Endodermal cell (in vitro differentiated cells): Measurements from ENCODE around the gene GPLD1. TPM values are rescaled to one million over a fixed set of nuclear protein-coding genes. Genes with fewer than 3 reads are reported as not detected.

Source experiments
- DNase-seq: peaks from one replicate; pipeline ENCODE4 v3.0.0-alpha.2; 2017
- H3K27ac ChIP-seq: 2 replicates; pipeline ENCODE4 v1.5.1; 2013; ENCODE audit warnings: mild to moderate bottlenecking, low read depth, low read length, moderate library complexity
- H3K27me3 ChIP-seq: 2 replicates; pipeline ENCODE4 v1.6.1; 2013; ENCODE audit warnings: mild to moderate bottlenecking, low read length, moderate library complexity; ENCODE audit not compliant: insufficient read depth, control insufficient read depth, poor library complexity, severe bottlenecking
- H3K36me3 ChIP-seq: 2 replicates; pipeline ENCODE4 v1.7.0; 2013; ENCODE audit warnings: mild to moderate bottlenecking, low read length, moderate library complexity; ENCODE audit not compliant: control insufficient read depth, insufficient read depth
- H3K4me1 ChIP-seq: one replicate; pipeline ENCODE4 v1.7.0; 2013; ENCODE audit warnings: low read length; ENCODE audit not compliant: control insufficient read depth, insufficient read depth
- H3K4me3 ChIP-seq: 2 replicates; pipeline ENCODE4 v1.5.1; 2013; ENCODE audit warnings: mild to moderate bottlenecking, low read length, moderate library complexity
- H3K9ac ChIP-seq: 2 replicates; pipeline ENCODE4 v1.6.1; 2013; ENCODE audit warnings: mild to moderate bottlenecking, low read length, moderate library complexity; ENCODE audit not compliant: poor library complexity, severe bottlenecking; ENCODE audit errors: extremely low read depth
- H3K9me3 ChIP-seq: 2 replicates; pipeline ENCODE4 v1.6.1; 2013; ENCODE audit warnings: mild to moderate bottlenecking, low read length, moderate library complexity; ENCODE audit not compliant: control insufficient read depth
- H3K27ac Mint-ChIP-seq: 2 replicates; pipeline ENCODE4 v1.8.0; 2020; ENCODE audit warnings: mixed read lengths
- H3K27me3 Mint-ChIP-seq: 2 replicates; pipeline ENCODE4 v1.8.0; 2021; ENCODE audit warnings: mild to moderate bottlenecking, mixed read lengths; ENCODE audit not compliant: insufficient read depth
- H3K36me3 Mint-ChIP-seq: 2 replicates; pipeline ENCODE4 v1.8.0; 2020; ENCODE audit warnings: low read depth, mixed read lengths
- H3K4me1 Mint-ChIP-seq: 2 replicates; pipeline ENCODE4 v1.8.0; 2020; ENCODE audit warnings: mixed read lengths
- H3K4me3 Mint-ChIP-seq: 2 replicates; pipeline ENCODE4 v1.8.0; 2020; ENCODE audit warnings: mild to moderate bottlenecking, moderate library complexity, mixed read lengths
- H3K9me3 Mint-ChIP-seq: 2 replicates; pipeline ENCODE4 v1.8.0; 2020; ENCODE audit warnings: mild to moderate bottlenecking, mixed read lengths
- WGBS, 2 experiments: methylation state at CpG; one replicate each; pipeline versions ENCODE4 v1.1.5 to v1.1.7; 2013; ENCODE audit warnings: missing lambda C conversion rate in 2 of 2, mixed read lengths in 1 of 2; ENCODE audit not compliant: insufficient coverage in 1 of 2, insufficient read length in 1 of 2; 5-methylcytosine and 5-hydroxymethylcytosine counted together
- total RNA-seq, 2 donors: library from RNA; stranded (reverse); fragmentation: NEBNext Ultra II Directional in 1 of 2; extraction: Animal tissue kit (Norgen Biotek cat#: 25700) in 1 of 2; gene quantifications; 2 replicates in 1 of 2; 3 replicates in 1 of 2; pipeline ENCODE4 v1.2.1, GENCODE V29; 2021
- TF ChIP-seq, protein P1 (sequence below): fragments of 200-600 bp; sonication (generic); conservative IDR thresholded peaks from 2 replicates; pipeline ENCODE4 v1.5.0; 2021; ENCODE audit warnings: antibody characterized with exemption, mild to moderate bottlenecking

GPLD1 gene
- total RNA-seq, 2 donors from 2014 or later: 5.3 to 7.5 TPM

DNA sequence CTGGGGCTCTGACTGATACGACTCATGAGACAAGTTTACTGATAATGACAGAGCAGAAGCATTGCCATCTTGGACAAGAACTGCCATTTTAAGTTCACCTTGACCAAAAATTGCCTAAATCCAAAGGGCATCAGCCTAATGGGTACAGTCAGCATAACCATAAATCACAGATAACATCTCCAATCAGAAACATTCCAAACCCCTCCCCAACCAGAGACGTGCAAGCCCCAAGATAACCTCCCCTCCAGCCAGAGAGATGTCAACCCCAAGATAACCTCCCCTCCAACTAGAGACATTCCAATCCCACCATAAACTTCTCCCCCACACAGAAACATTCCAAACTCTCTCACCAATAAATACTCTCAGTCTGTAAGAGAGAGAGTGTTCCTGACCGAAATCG, 10.5 kb downstream of the GPLD1 start:
- peaks cover 10% of the 10 kb centered on the region for H3K9me3 Mint-ChIP-seq
- H3K4me3 Mint-ChIP-seq: no peak overlapping the region
- Histone ChIP-seq H3K36me3 (peaks cover 5% of the 10 kb centered on the region), H3K9ac (no peak overlapping the region), H3K27me3 (no peaks in the 10 kb centered on the region), H3K27ac (no peak overlapping the region), H3K9me3 (peaks cover 14% of the 10 kb centered on the region), H3K4me3 (no peak overlapping the region), H3K4me1 (no peaks in the 10 kb centered on the region)
- peaks cover 21% of the 10 kb centered on the region for H3K36me3 Mint-ChIP-seq
- H3K27ac Mint-ChIP-seq: no peak overlapping the region
- DNase-seq: no peak
- WGBS, 2 experiments: 88 to 90% methylated on average over 3 to 4 of the region's 4 CpGs
- H3K27me3 Mint-ChIP-seq: no peaks in the 10 kb centered on the region
- H3K4me1 Mint-ChIP-seq: no peaks in the 10 kb centered on the region
- TF ChIP-seq, protein P1, sequence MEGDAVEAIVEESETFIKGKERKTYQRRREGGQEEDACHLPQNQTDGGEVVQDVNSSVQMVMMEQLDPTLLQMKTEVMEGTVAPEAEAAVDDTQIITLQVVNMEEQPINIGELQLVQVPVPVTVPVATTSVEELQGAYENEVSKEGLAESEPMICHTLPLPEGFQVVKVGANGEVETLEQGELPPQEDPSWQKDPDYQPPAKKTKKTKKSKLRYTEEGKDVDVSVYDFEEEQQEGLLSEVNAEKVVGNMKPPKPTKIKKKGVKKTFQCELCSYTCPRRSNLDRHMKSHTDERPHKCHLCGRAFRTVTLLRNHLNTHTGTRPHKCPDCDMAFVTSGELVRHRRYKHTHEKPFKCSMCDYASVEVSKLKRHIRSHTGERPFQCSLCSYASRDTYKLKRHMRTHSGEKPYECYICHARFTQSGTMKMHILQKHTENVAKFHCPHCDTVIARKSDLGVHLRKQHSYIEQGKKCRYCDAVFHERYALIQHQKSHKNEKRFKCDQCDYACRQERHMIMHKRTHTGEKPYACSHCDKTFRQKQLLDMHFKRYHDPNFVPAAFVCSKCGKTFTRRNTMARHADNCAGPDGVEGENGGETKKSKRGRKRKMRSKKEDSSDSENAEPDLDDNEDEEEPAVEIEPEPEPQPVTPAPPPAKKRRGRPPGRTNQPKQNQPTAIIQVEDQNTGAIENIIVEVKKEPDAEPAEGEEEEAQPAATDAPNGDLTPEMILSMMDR: no peak

GRCh38 chr6:24477070-24477469, 12.3 kb downstream of the GPLD1 start:
- H3K9me3 ChIP-seq: peaks cover 14% of the 10 kb centered on the region
- H3K4me1 ChIP-seq: no peaks in the 10 kb centered on the region
- H3K36me3 ChIP-seq: peaks cover 5% of the 10 kb centered on the region
- TF ChIP-seq, protein P1: no peak
- no peak overlapping the region for H3K4me3 ChIP-seq
- H3K4me1 Mint-ChIP-seq: no peaks in the 10 kb centered on the region
- no peak overlapping the region for H3K27ac Mint-ChIP-seq
- H3K27ac ChIP-seq: no peak overlapping the region
- H3K27me3 ChIP-seq: no peaks in the 10 kb centered on the region
- H3K9ac ChIP-seq: no peak overlapping the region
- no peaks in the 10 kb centered on the region for H3K27me3 Mint-ChIP-seq
- peaks cover 21% of the 10 kb centered on the region for H3K36me3 Mint-ChIP-seq
- 94% methylated on average over 1 of the region's 1 CpG; no CpG with 5 or more reads in 1 of the 2 experiments for WGBS, 2 experiments
- DNase-seq: no peak
- no peak overlapping the region for H3K4me3 Mint-ChIP-seq
- H3K9me3 Mint-ChIP-seq: peaks cover 10% of the 10 kb centered on the region

DNA sequence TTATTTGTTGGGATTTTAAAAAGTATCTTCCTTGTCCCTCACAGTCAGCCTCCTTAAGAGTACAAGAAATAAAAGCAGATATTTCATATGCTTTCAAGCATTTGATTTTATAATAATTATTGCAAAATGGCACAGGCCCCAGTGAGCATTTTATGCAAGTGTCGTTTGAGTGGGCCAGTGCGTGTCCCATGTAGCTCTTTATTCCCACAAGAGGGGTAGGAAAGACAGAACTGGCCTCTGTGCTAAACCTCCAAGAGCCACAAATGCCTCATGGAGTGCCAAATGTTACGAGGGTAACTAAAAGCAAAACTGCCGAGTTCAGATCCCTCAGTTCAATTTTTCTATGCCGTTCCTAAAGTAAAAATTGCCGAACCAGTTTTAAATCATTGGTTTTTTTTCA, 12.7 kb downstream of the GPLD1 start:
- H3K36me3 Mint-ChIP-seq: peaks cover 21% of the 10 kb centered on the region
- TF ChIP-seq, protein P1: no peak
- H3K4me1 ChIP-seq: no peaks in the 10 kb centered on the region
- H3K27me3 Mint-ChIP-seq: no peaks in the 10 kb centered on the region
- peaks cover 10% of the 10 kb centered on the region for H3K9me3 Mint-ChIP-seq
- peaks cover 5% of the 10 kb centered on the region for H3K36me3 ChIP-seq
- H3K27ac Mint-ChIP-seq: no peak overlapping the region
- peaks cover 14% of the 10 kb centered on the region for H3K9me3 ChIP-seq
- H3K4me3 ChIP-seq: no peak overlapping the region
- H3K9ac ChIP-seq: no peak overlapping the region
- no peaks in the 10 kb centered on the region for H3K4me1 Mint-ChIP-seq
- H3K27ac ChIP-seq: no peak overlapping the region
- DNase-seq: no peak
- H3K4me3 Mint-ChIP-seq: no peak overlapping the region
- WGBS, 2 experiments: 94 to 96% methylated on average over 5 to 6 of the region's 6 CpGs
- no peaks in the 10 kb centered on the region for H3K27me3 ChIP-seq
